ELF-1 (cell line): Measurements from ENCODE around the gene DAB1.
A peak's percentile ranks its signal among the peaks of the same experiment; 100 is the strongest.

Experiments used
- DNase-seq: peaks from one replicate; pipeline ENCODE4 v3.0.0-alpha.2; 2016; ENCODE audit warnings: low read depth, low spot score

DAB1 gene

GRCh38 chr1:57165546-57165945 lies 258.3 kb downstream of the DAB1 start:
- DNase-seq, result no peak

- no peak for DNase-seq
Observed at GRCh38 chr1:57164584-57164983, 259.3 kb downstream of the DAB1 start.

- no peak for DNase-seq
Observed at GRCh38 chr1:57163789-57164188, 260.1 kb downstream of the DAB1 start.

- DNase-seq, result no peak
Observed at GRCh38 chr1:57163325-57163724, 260.5 kb downstream of the DAB1 start.

DNA sequence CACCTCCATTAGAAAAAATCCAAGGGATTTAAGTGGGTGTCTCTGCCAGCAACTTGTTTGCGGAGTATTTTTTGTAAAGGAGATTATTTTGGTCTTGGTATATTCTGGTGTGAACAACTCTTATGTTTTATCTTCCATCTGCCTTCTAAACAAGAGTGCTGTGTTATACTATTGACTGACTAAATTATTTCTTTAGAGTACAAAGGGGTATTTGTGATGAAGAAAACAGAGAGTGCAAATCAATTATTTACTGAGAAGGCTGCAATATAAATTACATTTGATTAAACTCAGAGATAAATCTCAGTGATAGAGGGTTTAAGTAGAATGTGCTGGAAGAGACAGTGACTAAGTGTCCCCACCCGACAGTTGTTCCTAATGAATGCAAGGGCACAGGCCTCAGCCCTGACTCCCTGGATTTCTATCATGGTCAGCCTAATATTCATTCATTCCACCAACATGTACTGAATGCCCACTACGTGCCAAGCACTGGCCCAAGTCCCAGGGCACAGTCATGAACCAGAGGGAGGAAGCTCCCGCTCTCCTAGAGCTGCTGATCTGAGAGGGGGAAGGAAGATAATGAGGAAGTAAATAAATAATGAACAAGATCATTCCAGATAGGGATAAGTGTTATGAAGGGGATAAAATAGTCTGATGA lies 261.1 kb downstream of the DAB1 start:
- DNase-seq, result no peak

DNA sequence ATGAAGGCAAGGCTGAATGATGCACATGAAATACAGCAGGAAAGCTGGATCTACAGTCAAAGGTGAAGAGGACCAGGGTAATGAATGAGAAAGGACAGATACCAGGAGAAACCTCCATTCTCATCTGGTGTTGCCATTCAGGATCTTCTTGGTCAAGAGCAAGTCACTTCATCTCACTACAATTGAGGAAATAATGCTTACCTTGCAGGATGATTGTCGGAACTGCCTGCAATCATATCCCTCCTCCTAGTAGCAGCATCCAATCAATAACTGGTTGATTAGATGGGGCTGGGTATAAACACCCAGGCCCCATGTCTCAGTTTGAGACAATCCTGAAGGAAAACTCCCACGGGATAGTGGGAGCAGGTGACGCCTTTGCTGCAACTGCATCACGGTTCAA lies 263.3 kb downstream of the DAB1 start:
- DNase-seq, result no peak

DNA sequence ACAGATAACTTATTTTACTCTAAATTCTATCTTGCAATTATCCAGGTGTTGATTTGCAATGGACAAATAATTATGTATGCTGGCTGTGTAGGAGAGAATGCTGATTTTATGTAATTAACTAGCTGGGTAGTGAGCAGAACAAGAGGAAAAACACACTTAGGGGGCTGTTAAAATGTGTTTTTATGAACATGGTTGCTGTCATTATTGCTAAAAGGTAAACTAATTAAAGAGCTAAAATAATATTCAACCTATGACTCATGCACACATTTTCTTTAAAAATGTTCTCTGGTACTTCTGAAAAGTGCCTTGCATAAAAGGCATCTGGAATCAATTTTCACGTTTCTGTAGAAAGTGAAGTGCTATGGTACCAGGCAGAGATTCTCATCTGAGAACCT lies 265.3 kb downstream of the DAB1 start:
- no peak for DNase-seq

DNA sequence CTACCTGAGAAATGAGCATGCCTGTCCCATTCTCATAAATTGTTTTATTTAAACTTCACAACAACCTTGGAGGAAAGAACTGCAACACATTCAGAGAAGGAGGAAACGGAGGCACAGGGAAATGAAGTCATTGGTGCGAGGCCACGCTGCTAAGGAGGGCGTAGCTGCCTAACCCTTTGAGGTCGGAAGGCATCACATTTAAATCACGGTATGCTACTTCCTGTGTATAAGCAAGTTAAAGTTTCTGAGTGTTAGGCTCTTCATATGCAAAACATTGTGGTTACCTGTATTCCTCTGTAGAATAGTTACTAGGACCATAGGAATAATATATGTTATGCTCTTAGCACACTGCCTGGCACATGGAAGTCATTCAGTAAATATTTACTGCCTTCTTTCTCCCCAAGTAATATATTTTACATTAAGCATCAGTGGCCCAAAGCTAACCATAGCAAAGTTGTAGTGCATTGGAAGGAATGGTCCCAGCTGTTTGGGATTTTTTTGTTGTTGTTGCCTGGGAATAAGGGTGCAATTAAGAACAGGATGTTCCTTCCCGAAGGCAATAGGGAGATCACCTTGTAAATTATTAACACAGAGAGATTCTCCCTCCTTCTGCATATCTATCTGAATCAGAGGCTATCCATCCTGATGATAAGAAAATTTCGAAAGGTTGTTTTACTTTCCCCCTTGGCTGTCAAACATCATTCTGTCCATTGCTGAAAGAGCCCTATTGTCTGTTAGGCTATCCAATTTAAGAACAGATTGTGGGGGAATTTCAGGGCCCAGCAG lies 265.8 kb downstream of the DAB1 start:
- DNase-seq, result no peak

DNA sequence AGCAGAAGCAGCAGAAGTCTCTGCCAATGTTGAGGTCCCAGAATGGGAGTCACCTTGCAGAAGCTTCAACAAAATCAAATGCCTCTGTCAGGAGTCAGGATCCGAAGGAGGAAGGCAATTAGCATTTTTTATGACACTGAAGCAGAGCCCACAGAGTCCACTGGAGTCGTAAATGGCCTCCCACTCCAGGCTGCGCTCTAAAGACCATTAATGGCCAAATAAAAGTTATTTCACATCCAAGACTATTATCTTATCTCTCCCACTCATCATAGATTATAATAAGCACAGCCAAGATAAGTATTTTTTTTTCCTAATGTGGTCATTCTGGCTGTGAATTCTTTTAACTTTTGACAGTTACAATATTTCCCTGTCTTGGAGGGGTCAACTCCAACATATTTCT lies 267.0 kb downstream of the DAB1 start:
- no peak for DNase-seq

DNA sequence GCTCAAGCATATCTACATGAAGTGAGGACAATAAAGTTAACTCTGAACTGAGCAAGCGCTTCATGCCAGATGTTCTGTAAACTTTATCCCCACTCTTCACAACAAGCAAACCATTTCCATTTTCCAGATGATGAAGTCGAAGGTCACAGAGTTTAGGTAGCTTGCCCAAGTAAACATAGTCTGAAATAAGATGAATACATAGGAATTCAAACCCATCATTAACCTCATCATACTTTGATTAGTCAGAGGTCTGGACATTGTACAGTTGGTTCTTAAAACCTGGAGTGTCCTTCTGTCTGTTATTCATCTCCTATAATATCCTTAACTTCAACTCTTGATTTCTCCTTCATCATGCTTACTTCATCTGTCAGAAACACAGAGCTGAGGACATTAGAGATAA lies 277.8 kb downstream of the DAB1 start:
- DNase-seq, result no peak

- no peak for DNase-seq
Observed at GRCh38 chr1:57142999-57143398, 280.9 kb downstream of the DAB1 start.

DNA sequence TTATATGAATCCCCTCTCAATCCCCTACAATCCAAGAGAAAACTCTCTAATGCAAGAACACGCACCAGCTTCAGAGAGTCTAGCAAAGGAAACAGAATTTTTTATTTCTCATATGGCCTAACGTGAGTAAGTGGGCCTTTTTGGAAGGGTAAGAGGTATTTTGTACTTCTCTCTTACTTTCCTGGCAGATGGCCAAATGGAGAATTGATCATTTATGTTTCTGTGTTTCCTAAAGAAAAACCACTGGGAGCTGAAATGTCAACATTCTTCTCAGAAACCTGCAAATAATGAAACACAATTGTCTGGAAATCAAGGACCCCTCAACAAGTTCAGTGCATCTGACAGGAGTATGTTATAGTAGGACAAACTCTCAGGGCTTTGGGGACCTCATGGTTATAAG lies 281.7 kb downstream of the DAB1 start:
- DNase-seq, result no peak

DNA sequence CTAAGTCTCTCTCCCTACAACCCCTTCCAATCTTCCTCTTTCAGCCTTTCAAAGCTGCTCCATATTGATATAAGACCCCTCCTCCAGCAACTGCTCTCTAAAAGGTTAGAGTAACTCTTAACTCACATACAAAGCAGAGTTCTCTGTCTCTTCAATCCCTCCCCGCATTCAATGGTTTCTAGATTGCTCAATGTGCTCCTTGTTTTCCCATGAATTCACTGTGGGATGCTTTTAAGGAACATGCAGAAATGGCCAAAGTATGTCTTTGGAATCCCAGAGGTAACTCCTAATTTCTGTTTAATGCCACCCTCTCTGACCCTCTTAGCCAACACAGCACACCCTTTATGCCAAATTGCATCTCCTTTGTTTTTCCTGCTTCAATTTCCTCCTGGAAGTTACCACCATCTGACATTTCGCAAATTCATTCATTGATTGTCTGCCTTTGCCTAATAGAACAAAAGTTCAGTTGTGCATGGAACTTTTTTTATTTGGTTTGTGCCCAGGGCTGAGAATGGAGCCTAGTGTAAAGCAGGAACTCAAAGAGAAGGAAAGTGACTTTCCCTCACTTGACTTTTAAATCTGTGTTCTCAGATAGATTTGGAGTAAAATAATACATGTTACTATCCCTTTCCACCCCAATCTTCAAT lies 285.3 kb downstream of the DAB1 start:
- DNase-seq, result no peak

DNA sequence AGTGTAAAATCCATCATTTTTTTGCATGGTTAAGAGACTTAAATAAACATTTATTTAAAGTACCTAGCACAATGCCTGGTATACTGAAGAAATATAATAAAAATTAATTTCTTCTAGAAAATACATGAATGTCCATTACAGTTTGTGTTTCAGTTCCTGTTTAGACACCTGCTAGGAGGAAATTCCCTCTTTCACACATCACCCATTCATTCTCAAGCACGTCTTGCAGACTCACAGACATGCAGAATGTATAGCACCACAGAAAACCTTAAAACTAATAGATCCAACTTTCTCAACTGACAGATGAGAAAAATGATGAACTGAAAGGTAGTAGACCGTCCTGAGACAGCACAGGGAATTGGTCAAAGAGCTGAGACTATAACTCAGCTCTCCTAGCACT lies 285.9 kb downstream of the DAB1 start:
- DNase-seq, result no peak

DNA sequence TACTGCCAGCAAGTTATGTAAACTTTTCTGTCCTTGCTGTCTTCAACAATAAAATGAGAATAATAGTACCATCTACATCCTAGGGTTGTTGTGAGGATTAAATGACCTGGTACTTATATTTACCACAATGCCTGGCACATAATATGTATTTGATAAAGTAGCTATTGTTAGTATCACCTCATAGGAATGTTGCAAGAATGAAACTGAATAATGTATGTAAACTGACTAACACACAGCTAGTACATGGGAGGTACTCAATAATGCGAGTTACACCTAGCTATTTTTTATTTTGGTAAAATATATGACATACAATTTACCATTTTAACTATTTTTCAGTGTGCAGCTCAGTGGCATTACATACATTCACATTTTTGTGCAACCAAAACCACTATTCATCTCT lies 289.1 kb downstream of the DAB1 start:
- no peak for DNase-seq

DNA sequence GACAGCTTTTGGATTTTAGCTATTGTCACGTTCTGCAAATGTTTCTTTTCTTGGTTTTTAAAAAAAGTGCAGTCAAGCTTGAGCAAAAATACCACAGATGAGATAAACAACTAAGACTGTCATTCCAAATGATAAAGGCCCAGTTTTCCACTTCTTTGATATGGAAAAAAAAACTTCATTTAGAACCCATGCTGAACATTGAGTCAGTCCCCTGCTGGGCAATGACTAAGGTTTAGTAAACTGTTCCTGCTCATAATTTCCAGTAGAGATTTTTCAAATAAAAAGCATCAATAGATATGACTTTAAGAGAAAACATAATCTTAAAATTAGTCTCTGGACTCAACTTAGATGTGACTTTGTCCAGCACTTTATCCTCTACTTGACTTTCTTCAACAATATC lies 290.2 kb downstream of the DAB1 start:
- DNase-seq, result no peak

- no peak for DNase-seq
Observed at GRCh38 chr1:57132993-57133622, 290.8 kb downstream of the DAB1 start.

- DNase-seq, result no peak
Observed at GRCh38 chr1:57131701-57132394, 292.0 kb downstream of the DAB1 start.

- peak; percentile 3 for DNase-seq
Observed at GRCh38 chr1:57131257-57131656, 292.6 kb downstream of the DAB1 start.

DNA sequence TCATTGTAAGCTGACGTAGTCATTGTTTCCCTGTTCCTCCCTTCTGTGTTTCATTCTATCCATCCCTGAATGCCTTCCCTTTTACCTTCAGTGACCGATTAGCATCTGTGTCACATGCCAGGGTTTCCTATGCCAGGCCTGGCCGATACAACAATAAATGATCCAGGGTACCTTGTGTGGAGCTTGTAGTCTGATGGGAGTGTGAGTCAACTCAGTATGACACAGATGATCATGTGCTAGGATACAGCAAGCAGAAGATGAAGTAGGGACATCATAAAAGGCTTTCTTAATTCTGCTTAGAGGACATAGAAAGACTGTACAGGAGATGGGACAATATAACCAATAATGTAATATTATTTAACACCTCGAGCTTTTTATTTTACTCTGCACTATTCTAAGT lies 294.0 kb downstream of the DAB1 start:
- no peak for DNase-seq

- DNase-seq, result no peak
Observed at GRCh38 chr1:57127976-57128375, 295.9 kb downstream of the DAB1 start.
